GM21528 (cell line): Measurements from ENCODE around the gene SUMO1.

Experiments used
- ATAC-seq: cut with Tn5 transposase; IDR thresholded peaks from one replicate; pipeline ENCODE4 v1.9.1; 2021; ENCODE audit warnings: mild to moderate bottlenecking, moderate library complexity; ENCODE audit not compliant: unreplicated experiment, low FRiP score

The SUMO1 gene

DNA sequence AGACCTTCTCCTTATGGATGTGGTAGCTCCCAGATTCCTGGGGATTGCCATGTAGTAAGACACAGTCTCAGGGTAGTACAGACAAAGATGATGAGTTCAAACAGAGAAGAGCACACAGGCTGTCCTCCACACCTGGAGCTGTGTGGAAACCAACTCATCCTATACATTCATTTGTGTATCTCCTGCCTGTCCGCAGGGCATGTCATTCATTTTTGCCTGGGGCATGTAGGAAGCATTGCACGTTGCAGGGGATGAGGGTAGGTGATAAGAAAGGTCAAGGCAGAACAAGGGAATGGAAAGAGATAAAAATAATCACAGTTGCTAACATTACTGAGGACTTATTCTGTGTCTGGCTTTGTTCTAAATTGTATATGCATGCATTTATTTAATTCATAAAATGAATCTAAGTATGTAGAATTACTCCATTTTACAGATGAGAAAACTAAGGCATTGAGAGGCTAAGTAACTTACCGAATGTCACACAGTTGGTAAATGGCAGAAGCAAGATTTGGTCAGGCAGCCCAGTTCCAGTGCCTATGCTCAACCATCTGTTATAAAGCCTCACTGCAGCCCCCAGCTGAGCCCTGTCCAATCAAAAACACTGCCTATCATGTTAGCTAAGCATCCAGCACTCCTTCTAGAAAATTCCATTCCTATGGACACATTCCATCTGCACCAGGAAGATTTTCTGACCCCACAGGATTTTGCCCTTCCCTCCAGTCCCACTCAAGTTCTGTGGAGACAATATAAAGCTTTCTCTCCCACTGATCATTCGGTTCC is 81.0 kb downstream of the SUMO1 start:
- ATAC-seq = no peak
